Eye (tissue), 1 donor: Measurements from ENCODE around the gene ARHGAP8.

Experiments used
- DNase-seq: peaks from one replicate; pipeline ENCODE4 v3.0.0-alpha.2; 2015

Gene ARHGAP8

GRCh38 chr22:44862981-44863860 lies 110.8 kb downstream of the ARHGAP8 start:
- DNase-seq = no peak

GRCh38 chr22:44865193-44866057 lies 113.0 kb downstream of the ARHGAP8 start:
- DNase-seq = no peak

GRCh38 chr22:44869196-44869595 lies 116.8 kb downstream of the ARHGAP8 start:
- no peak for DNase-seq

- peak; percentile 30 for DNase-seq
Measured at GRCh38 chr22:44870021-44870420, 117.6 kb downstream of the ARHGAP8 start.

- no peak for DNase-seq
Measured at GRCh38 chr22:44871782-44872181, 119.4 kb downstream of the ARHGAP8 start.

- no peak for DNase-seq
Measured at GRCh38 chr22:44876921-44877320, 124.5 kb downstream of the ARHGAP8 start.

- no peak for DNase-seq
Measured at GRCh38 chr22:44878483-44879300, 126.3 kb downstream of the ARHGAP8 start.

GRCh38 chr22:44879301-44879680 lies 126.9 kb downstream of the ARHGAP8 start:
- DNase-seq = no peak

- no peak for DNase-seq
Measured at GRCh38 chr22:44880610-44881290, 128.4 kb downstream of the ARHGAP8 start.

- DNase-seq = no peak
Measured at GRCh38 chr22:44881624-44882023, 129.2 kb downstream of the ARHGAP8 start.

- no peak for DNase-seq
Measured at GRCh38 chr22:44882226-44882905, 130.0 kb downstream of the ARHGAP8 start.

GRCh38 chr22:44883011-44883421 lies 130.6 kb downstream of the ARHGAP8 start:
- no peak for DNase-seq

- no peak for DNase-seq
Measured at GRCh38 chr22:44884562-44884961, 132.2 kb downstream of the ARHGAP8 start.

- DNase-seq = no peak
Measured at GRCh38 chr22:44884968-44885805, 132.8 kb downstream of the ARHGAP8 start.

- DNase-seq = no peak
Measured at GRCh38 chr22:44885806-44886360, 133.5 kb downstream of the ARHGAP8 start.

GRCh38 chr22:44887941-44888366 lies 135.6 kb downstream of the ARHGAP8 start:
- no peak for DNase-seq

- DNase-seq = no peak
Measured at GRCh38 chr22:44888491-44889254, 136.3 kb downstream of the ARHGAP8 start.

- peak; percentile 22 for DNase-seq
Measured at GRCh38 chr22:44889255-44889878, 137.0 kb downstream of the ARHGAP8 start.
